Cardiac fibroblast (primary cell): ENCODE results near the gene DIP2B.
"Not testable (repeated sequence)": the region's sequence is repeated elsewhere in the genome, so short reads cannot be mapped to it uniquely, and the experiment has no call there.

ENCODE experiments used
- DNase-seq, 2 donors: peaks; one replicate each; pipeline versions ENCODE4 v3.0.0 to v3.0.0-alpha.2; 2010; ENCODE audit warnings: low read depth in 2 of 2
- H3K4me3 ChIP-seq, 2 donors: replicated peaks in 1 of 2; 1 replicate in 1 of 2; 2 replicates in 1 of 2; pipeline ENCODE4 v1.5.1; 2011; ENCODE audit warnings: low read depth in 2 of 2, low read length in 2 of 2, mild to moderate bottlenecking in 2 of 2, moderate library complexity in 1 of 2
- TF ChIP-seq, protein P1 (sequence below): IDR thresholded peaks from one replicate; pipeline ENCODE4 v1.5.1; 2011; ENCODE audit warnings: low read depth, mild to moderate bottlenecking, low read length, inconsistent platforms

DIP2B gene

DNA sequence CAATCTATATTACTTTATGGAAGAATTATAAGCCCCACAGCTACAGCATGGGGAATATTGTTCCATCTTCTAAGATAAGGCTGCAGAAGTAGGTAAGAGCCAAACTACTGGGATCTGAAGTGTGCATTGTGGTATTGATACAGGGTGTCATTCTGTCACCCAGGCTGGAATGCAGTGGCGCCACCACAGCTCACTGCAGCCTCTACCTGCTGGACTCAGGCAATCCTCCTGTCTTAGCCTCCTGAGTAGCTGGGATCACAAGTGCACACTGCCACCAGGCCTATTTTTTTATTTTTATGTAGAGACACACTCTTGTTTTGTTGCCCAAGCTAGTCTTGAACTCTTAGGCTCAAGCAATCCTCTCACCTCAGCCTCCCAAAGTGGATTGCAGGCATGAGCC lies 21.3 kb upstream of the DIP2B start:
- TF ChIP-seq, protein P1, sequence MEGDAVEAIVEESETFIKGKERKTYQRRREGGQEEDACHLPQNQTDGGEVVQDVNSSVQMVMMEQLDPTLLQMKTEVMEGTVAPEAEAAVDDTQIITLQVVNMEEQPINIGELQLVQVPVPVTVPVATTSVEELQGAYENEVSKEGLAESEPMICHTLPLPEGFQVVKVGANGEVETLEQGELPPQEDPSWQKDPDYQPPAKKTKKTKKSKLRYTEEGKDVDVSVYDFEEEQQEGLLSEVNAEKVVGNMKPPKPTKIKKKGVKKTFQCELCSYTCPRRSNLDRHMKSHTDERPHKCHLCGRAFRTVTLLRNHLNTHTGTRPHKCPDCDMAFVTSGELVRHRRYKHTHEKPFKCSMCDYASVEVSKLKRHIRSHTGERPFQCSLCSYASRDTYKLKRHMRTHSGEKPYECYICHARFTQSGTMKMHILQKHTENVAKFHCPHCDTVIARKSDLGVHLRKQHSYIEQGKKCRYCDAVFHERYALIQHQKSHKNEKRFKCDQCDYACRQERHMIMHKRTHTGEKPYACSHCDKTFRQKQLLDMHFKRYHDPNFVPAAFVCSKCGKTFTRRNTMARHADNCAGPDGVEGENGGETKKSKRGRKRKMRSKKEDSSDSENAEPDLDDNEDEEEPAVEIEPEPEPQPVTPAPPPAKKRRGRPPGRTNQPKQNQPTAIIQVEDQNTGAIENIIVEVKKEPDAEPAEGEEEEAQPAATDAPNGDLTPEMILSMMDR = no peak
- no peak overlapping the region for H3K4me3 ChIP-seq
- DNase-seq = no peak

DNA sequence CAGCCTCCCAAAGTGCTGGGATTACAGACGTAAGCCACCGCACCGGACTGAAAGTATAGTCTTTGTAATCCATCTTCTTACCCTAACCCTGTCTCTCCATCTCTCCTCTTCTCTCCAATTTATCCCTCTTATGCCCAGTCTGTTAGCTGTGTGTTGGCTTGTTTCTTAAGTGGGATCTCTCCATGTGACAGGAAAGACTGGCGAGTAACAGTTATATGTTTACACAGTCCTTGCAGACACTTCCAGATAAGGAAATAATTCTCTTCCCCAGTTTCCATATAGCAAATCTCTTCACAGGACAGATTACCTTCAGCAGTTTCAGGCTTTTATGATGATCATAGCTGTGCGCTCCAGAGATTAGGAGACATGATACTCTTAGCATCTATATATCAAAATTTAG lies 16.0 kb upstream of the DIP2B start:
- no peak overlapping the region for H3K4me3 ChIP-seq
- TF ChIP-seq, protein P1 = no peak
- DNase-seq = no peak

DNA sequence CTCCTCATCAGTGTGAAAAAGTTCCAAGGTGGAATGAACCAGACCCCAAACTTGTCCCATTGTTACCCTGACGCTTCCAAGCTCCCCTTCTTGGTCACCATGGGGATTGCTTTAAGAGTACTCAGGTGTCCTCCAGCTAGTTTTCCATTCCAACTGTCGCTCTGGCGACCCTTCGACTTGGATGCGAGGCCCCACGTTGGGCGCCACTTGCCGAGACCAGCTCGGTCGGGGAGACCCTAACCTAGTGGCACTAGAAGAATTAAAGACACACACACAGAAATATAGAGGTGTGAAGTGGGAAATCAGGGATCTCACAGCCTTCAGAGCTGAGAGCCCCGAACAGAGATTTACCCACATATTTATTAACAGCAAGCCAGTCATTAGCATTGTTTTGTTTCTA lies 6.7 kb upstream of the DIP2B start:
- not testable (repeated sequence) for DNase-seq, H3K4me3 ChIP-seq

DNA sequence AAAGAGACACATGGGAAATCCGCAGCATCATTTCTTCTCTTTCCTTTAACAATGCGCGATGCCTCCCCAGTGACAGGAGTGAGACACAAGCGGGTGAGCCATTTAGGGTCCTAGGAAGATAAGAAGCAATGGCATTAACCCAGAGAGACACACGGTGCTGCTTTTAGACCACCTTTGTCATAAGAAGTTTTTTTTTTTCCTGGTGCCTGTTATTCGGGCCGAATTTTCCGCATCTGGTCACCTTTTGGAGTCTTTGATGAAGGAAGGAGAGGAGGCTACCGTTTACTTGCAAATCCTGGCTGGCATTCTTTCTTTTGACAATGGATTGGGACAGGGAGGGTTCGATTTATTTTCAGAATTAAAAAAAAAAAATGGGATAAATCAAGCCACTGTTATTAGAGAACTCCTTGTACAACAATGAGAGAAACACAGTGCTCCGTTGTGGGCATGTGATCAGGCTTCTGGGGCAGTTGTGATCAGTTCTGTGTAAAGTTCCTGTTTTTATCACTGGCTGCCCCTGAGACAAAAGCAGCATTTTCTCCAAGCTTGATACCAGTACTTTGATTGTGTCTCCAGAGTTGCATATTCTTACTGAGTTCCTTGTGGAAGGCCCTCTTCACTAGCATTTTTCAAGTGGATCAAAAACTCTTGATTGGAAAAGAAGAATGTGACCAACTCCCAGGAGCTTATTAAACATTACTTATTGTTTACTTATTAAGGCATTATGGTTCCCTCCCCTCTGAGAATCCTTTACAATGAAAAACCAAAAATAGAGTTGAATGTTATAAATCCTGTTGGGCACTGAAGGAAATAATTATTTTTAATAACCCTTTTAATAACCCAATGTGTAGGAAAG lies 1.1 kb downstream of the DIP2B start:
- peak; percentile 27 to 38 for DNase-seq
- peak overlapping the region; percentile 84 to 86 for H3K4me3 ChIP-seq
- TF ChIP-seq, protein P1 = no peak

DNA sequence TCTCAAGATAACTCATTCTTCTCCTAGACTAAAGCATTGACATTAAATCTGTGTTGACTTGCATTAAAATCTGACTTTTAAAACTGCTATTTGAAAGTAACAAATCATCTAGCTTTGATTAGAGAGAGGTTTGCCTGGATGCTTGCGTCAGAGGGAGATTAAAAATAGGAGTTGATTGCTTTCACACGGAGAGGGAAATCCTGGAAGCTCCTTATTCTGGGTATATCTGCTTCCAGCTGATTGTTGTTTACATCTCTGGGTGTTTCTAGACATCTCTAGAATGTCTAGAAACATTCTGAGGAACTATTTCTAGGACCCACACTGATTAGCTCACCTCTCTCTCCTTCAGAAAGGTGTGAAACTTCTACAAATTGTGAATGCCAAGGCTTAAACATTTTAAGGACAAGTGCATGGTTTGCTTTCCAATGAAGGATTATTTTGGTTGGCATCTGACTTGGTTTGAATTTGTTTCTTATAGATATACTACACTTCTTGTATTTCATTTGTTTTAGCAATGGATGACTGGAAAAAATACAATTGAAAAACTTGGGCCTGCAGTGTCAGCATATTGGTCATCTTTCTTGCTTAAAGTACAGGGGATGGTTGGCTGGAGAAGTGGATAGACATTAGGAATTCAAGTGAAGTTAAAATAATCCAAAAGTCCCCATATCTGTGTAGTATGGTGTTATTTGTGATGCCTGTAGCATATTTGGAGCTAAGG lies 2.1 kb downstream of the DIP2B start:
- TF ChIP-seq, protein P1 = no peak
- H3K4me3 ChIP-seq = peak overlapping the region in 1 of 2 donors; percentile 84
- DNase-seq = peak in 1 of 2 donors; percentile 43

DNA sequence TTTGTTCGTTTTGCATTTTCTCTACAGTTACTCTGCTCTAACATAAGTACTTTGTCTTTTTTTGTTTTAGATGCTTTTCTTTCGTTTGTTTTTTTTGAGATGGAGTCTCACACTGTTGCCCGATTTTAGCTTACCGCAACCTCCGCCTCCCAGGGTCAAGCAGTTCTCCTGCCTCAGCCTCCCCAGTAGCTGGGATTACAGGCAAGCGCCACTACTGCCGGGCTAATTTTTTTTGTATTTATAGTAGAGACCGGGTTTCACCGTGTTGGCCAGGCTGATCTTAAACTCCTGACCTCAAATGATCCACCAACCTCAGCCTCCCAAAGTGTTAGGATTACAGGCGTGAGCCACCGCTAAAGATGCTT lies 2.7 kb downstream of the DIP2B start:
- TF ChIP-seq, protein P1 = no peak
- no peak overlapping the region for H3K4me3 ChIP-seq
- DNase-seq = no peak

DNA sequence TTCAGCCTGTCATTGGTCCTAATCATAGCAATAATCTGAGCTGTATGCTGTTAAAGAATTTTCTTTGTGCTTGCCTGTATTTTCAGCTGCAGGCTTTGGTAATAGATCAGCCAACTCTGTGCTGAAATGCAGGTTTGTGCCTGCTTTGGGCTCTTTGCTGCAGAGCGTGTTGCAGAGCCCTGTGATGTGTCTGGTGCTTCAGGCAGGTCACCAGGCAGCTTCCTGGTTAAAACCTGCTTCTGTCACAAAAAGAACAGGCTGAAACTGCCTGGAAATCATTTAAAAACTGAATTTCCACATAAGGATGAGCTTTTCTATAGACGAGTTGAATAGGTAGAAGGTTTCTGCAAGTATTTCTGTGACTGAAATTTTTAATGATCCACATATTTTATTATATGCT lies 3.1 kb downstream of the DIP2B start:
- TF ChIP-seq, protein P1 = no peak
- H3K4me3 ChIP-seq = no peak overlapping the region
- DNase-seq = no peak
